ENCODE data around the gene HOXA4.

HOXA4 gene

GRCh38 chr7:27166531-27167505 is 36.3 kb upstream of the HOXA4 start:
- Histone ChIP-seq H3K4me3 (replicated peaks; ENCODE audit: insufficient read depth, low read length) (no peak overlapping the region), H3K27ac (replicated peaks) (no peak overlapping the region), H3K27me3 (ENCODE audit: insufficient read depth, poor library complexity, severe bottlenecking) (peaks cover 74% of the 10 kb centered on the region)
- TF ChIP-seq SPI1 (IDR thresholded peaks at IDR 0.05; ENCODE audit: borderline replicate concordance, low read depth) (peak; percentile 49; the same call in 1 of the 2 replicates), POLR2AphosphoS5 (IDR thresholded peaks at IDR 0.05; ENCODE audit: low read depth) (no peak), CTCF (IDR thresholded peaks at IDR 0.05; ENCODE audit: insufficient read depth, low read length) (no peak)
- no peak for DNase-seq (ENCODE audit: low read depth in 1 of 2, low spot score in 1 of 2)

DNA sequence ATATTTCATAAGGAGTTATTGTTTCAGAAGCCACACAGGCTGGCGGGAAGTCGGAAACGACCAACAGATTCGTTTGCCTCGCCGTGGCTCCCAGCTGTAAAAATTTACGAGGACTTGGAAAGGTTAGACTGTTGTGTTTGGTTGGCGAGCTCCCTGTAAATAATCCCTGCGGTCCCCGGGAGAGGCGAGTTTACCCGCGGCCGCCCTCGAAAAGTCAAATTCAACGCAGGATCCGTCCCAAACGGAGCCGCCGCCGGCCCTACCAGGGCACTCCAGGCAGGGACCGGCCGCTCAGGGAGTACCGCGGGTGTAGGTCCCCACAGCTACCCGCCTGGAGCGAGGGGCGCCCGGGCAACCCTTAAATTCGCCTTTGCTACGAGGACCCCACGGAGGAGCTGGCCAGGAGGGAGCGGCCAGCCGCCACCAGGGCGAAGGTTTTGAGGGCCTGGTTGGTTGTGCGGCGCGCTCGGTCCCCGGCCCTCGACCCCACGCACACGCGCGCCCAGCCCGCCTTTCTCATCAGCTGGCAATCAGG is 35.5 kb upstream of the HOXA4 start:
- H3K27ac ChIP-seq (replicated peaks) = no peak overlapping the region
- TF ChIP-seq CTCF (IDR thresholded peaks at IDR 0.05; ENCODE audit: insufficient read depth, low read length) = no peak
- no peak for TF ChIP-seq GABPA (IDR thresholded peaks at IDR 0.05; ENCODE audit: low read depth)
- no peak for TF ChIP-seq POLR2AphosphoS5 (IDR thresholded peaks at IDR 0.05; ENCODE audit: low read depth)
- no peak for TF ChIP-seq REST (IDR thresholded peaks at IDR 0.05; ENCODE audit: insufficient replicate concordance, low read depth)
- TF ChIP-seq SPI1 (IDR thresholded peaks at IDR 0.05; ENCODE audit: borderline replicate concordance, low read depth) = no peak
- H3K27me3 ChIP-seq (ENCODE audit: insufficient read depth, poor library complexity, severe bottlenecking) = peaks cover 68% of the 10 kb centered on the region
- no peak for DNase-seq (ENCODE audit: low read depth in 1 of 2, low spot score in 1 of 2)
- H3K4me3 ChIP-seq (replicated peaks; ENCODE audit: insufficient read depth, low read length) = no peak overlapping the region

DNA sequence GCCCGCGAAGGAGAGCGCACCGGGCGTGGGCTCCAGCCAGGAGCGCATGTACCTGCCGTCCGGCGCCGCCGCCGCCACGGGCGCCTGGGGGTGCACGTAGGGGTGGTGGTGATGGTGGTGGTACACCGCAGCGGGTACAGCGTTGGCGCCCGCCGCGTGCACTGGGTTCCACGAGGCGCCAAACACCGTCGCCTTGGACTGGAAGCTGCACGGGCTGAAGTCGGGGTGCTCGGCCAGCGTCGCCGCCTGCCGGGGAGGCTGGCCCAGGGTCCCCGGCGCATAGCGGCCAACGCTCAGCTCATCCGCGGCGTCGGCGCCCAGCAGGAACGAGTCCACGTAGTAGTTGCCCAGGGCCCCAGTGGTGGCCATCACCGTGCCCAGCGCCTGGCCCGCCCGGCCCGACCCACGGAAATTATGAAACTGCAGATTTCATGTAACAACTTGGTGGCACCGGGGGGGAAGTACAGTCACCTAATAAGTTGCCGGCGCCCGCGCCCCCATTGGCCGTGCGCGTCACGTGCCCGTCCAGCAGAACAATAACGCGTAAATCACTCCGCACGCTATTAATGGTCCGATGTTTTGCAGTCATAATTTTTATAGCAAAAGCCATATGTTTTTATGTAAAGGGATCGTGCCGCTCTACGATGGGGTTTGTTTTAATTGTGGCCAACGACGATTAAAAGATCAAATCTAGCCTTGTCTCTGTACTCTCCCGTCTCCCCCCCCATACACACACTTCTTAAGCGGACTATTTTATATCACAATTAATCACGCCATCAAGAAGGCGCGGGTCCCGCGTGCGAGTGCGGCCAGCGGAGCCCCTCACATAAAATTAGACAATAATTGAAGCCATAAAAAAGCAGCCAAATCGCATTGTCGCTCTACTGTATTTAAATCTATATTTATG is 34.8 kb upstream of the HOXA4 start, which contains the start of gene HOXA9:
Gene HOXA9 (minus strand): TSS at position 449 of the 907 bp plus-strand sequence. CDS start 80 bp downstream, at position 369.
- TF ChIP-seq SPI1 (IDR thresholded peaks at IDR 0.05; ENCODE audit: borderline replicate concordance, low read depth) (no peak), CTCF (IDR thresholded peaks at IDR 0.05; ENCODE audit: insufficient read depth, low read length) (no peak), POLR2AphosphoS5 (IDR thresholded peaks at IDR 0.05; ENCODE audit: low read depth) (0 out of 2 replicates have a peak, but pooled peaks have one; percentile 13), GABPA (IDR thresholded peaks at IDR 0.05; ENCODE audit: low read depth) (no peak)
- H3K27me3 ChIP-seq (ENCODE audit: insufficient read depth, poor library complexity, severe bottlenecking) = peaks cover 63% of the 10 kb centered on the region
- DNase-seq (ENCODE audit: low read depth in 1 of 2, low spot score in 1 of 2) = peak in 1 of 2 experiments; percentile 46
- no peak within 1 kb of the TSS for H3K27ac ChIP-seq (replicated peaks)
- H3K4me3 ChIP-seq (replicated peaks; ENCODE audit: insufficient read depth, low read length) = peak within 1 kb of the TSS; percentile 11

Data from HL-60 (cell line).